Neural cell (in vitro differentiated cells): ENCODE measurements around the gene MACROD1. TPM values are rescaled to one million over a fixed set of nuclear protein-coding genes. Genes with fewer than 3 reads are reported as not detected.

Source experiments
- H2AFZ ChIP-seq: fragments of 200-600, 300-800 bp; sonication (generic), shearing (Covaris generic); 2 replicates; pipeline ENCODE4 v1.6.0; 2014; ENCODE audit warnings: low read depth, mild to moderate bottlenecking, antibody characterized with exemption, low read length, moderate library complexity
- H3F3A ChIP-seq: fragments of 200-600 bp; shearing (Covaris generic); 2 replicates; pipeline ENCODE4 v1.6.1; 2016; ENCODE audit warnings: mild to moderate bottlenecking, moderate library complexity, mixed read lengths, antibody characterized with exemption, low read length; ENCODE audit not compliant: insufficient read depth, poor library complexity, severe bottlenecking
- H3K27ac ChIP-seq: fragments of 200-600, 300-800 bp; sonication (generic), shearing (Covaris generic); 2 replicates; pipeline ENCODE4 v1.5.1; 2014; ENCODE audit warnings: mild to moderate bottlenecking, low read length, moderate library complexity
- H3K27me3 ChIP-seq: fragments of 300-800, 200-600 bp; sonication (generic), shearing (Covaris generic); 2 replicates; pipeline ENCODE4 v1.6.0; 2014; ENCODE audit warnings: mild to moderate bottlenecking, low read depth, low read length, moderate library complexity; ENCODE audit not compliant: insufficient read depth
- H3K36me3 ChIP-seq: fragments of 300-800, 200-600 bp; sonication (generic), shearing (Covaris generic); 2 replicates; pipeline ENCODE4 v1.5.1; 2014; ENCODE audit warnings: mild to moderate bottlenecking, antibody characterized with exemption, low read length, moderate library complexity; ENCODE audit not compliant: insufficient read depth
- H3K4me2 ChIP-seq: fragments of 300-800, 200-600 bp; sonication (generic), shearing (Covaris generic); 2 replicates; pipeline ENCODE4 v1.6.0; 2014; ENCODE audit warnings: mild to moderate bottlenecking, low read length
- H3K4me3 ChIP-seq: fragments of 300-800, 200-600 bp; sonication (generic), shearing (Covaris generic); 2 replicates; pipeline ENCODE4 v1.5.1; 2014; ENCODE audit warnings: mild to moderate bottlenecking, low read length, moderate library complexity
- H3K79me2 ChIP-seq: fragments of 200-600 bp; shearing (Covaris generic); replicated peaks from 2 replicates; pipeline ENCODE4 v1.6.0; 2014; ENCODE audit warnings: mild to moderate bottlenecking, low read length, moderate library complexity; ENCODE audit not compliant: insufficient read depth
- H3K9ac ChIP-seq: fragments of 300-800, 200-600 bp; sonication (generic), shearing (Covaris generic); 2 replicates; pipeline ENCODE4 v1.6.1; 2016; ENCODE audit warnings: mild to moderate bottlenecking, low read length, mixed read lengths
- H3K9me2 ChIP-seq: fragments of 200-600 bp; shearing (Covaris generic); 2 replicates; pipeline ENCODE4 v1.6.1; 2016; ENCODE audit warnings: mild to moderate bottlenecking, low read length, mixed read lengths; ENCODE audit not compliant: insufficient read depth
- H3K9me3 ChIP-seq: fragments of 200-600, 300-800 bp; sonication (generic), shearing (Covaris generic); 2 replicates; pipeline ENCODE4 v1.6.1; 2016; ENCODE audit warnings: mild to moderate bottlenecking, mixed run types, low read length, moderate library complexity, mixed read lengths
- H4K20me1 ChIP-seq: fragments of 200-600 bp; shearing (Covaris generic); 2 replicates; pipeline ENCODE4 v1.6.1; 2016; ENCODE audit warnings: mild to moderate bottlenecking, mixed run types; ENCODE audit not compliant: insufficient read depth
- CTCF ChIP-seq: fragments of 450-650 bp; IDR thresholded peaks from 2 replicates; pipeline ENCODE4 v1.5.1; 2014; ENCODE audit warnings: antibody characterized with exemption, mild to moderate bottlenecking, moderate library complexity; ENCODE audit not compliant: poor library complexity, severe bottlenecking
- EP300 ChIP-seq: fragments of 450-650 bp; conservative IDR thresholded peaks from 2 replicates; pipeline ENCODE4 v1.6.1; 2014; ENCODE audit warnings: antibody characterized with exemption, mild to moderate bottlenecking, moderate library complexity; ENCODE audit not compliant: poor library complexity, severe bottlenecking
- EZH2 ChIP-seq: fragments of 200-600, 300-800 bp; shearing (Covaris generic), sonication (generic); IDR thresholded peaks from 2 replicates; pipeline ENCODE4 v1.6.1; 2014; ENCODE audit warnings: antibody characterized with exemption, low read length, borderline replicate concordance, mild to moderate bottlenecking; ENCODE audit not compliant: insufficient read depth, poor library complexity, severe bottlenecking
- MXI1 ChIP-seq: fragments of 450-650 bp; conservative IDR thresholded peaks from 2 replicates; pipeline ENCODE4 v1.6.1; 2014; ENCODE audit warnings: antibody characterized with exemption, mild to moderate bottlenecking; ENCODE audit not compliant: poor library complexity, severe bottlenecking
- POLR2AphosphoS5 ChIP-seq: IDR thresholded peaks from 2 replicates; pipeline ENCODE4 v1.6.1; 2012
- RAD21 ChIP-seq: fragments of 450-650 bp; conservative IDR thresholded peaks from 2 replicates; pipeline ENCODE4 v1.6.1; 2014; ENCODE audit warnings: antibody characterized with exemption, mild to moderate bottlenecking, moderate library complexity
- REST ChIP-seq: IDR thresholded peaks from 2 replicates; pipeline ENCODE4 v1.6.1; 2012; ENCODE audit warnings: borderline replicate concordance
- SMC3 ChIP-seq: fragments of 450-650 bp; conservative IDR thresholded peaks from 2 replicates; pipeline ENCODE4 v1.6.1; 2014; ENCODE audit warnings: antibody characterized with exemption, mild to moderate bottlenecking, moderate library complexity; ENCODE audit not compliant: poor library complexity
- TAF1 ChIP-seq: IDR thresholded peaks from 2 replicates; pipeline ENCODE4 v1.6.1; 2012; ENCODE audit warnings: low read depth
- polyA plus RNA-seq: library from polyadenylated mRNA; depleted of rRNA; stranded (reverse); fragments of >200 nt; gene quantifications from 2 replicates; pipeline ENCODE4 v1.2.3, GENCODE V29; 2014

Gene MACROD1
- polyA plus RNA-seq, 1 donor from 2014 or later = 30.8 TPM

- no peaks in the 10 kb centered on the region for H3K36me3 ChIP-seq
- no peaks in the 10 kb centered on the region for H3K9me2 ChIP-seq
- TF ChIP-seq TAF1 (no peak), EZH2 (no peak), SMC3 (no peak), MXI1 (no peak), POLR2AphosphoS5 (no peak), CTCF (no peak), EP300 (no peak), REST (no peak), RAD21 (no peak)
- H2AFZ ChIP-seq = no peak overlapping the region
- no peak overlapping the region for H3K4me2 ChIP-seq
- no peak overlapping the region for H3K4me3 ChIP-seq
- no peak overlapping the region for H3K27ac ChIP-seq
- H3K79me2 ChIP-seq = no peaks in the 10 kb centered on the region
- no peaks in the 10 kb centered on the region for H3F3A ChIP-seq
- no peak overlapping the region for H3K9ac ChIP-seq
- H3K9me3 ChIP-seq = no peaks in the 10 kb centered on the region
- H3K27me3 ChIP-seq = no peaks in the 10 kb centered on the region
- no peaks in the 10 kb centered on the region for H4K20me1 ChIP-seq
Observed at GRCh38 chr11:64076758-64077157, 89.2 kb downstream of the MACROD1 start.

GRCh38 chr11:64074239-64074638, 91.7 kb downstream of the MACROD1 start:
- Histone ChIP-seq H3K9ac (no peak overlapping the region), H3K9me2 (no peaks in the 10 kb centered on the region), H3K27me3 (no peaks in the 10 kb centered on the region), H3F3A (no peaks in the 10 kb centered on the region), H3K27ac (no peak overlapping the region), H4K20me1 (no peaks in the 10 kb centered on the region), H3K4me3 (no peak overlapping the region), H2AFZ (no peak overlapping the region), H3K9me3 (no peaks in the 10 kb centered on the region), H3K4me2 (no peak overlapping the region), H3K36me3 (no peaks in the 10 kb centered on the region), H3K79me2 (no peaks in the 10 kb centered on the region)
- no peak for TF ChIP-seq CTCF
- TF ChIP-seq TAF1 = no peak
- no peak for TF ChIP-seq EP300
- TF ChIP-seq REST = no peak
- no peak for TF ChIP-seq RAD21
- TF ChIP-seq SMC3 = no peak
- no peak for TF ChIP-seq MXI1
- TF ChIP-seq EZH2 = no peak
- TF ChIP-seq POLR2AphosphoS5 = no peak
